Left lung (tissue), 10 donors: ENCODE results near the gene FAM170B. TPM values are rescaled to one million over a fixed set of nuclear protein-coding genes. Genes with fewer than 3 reads are reported as not detected.

ENCODE experiments used
- ATAC-seq: fragments of 200-7000 bp; cut with Tn5 transposase; one replicate; pipeline ENCODE4 v1.9.1; 2020; ENCODE audit warnings: moderate library complexity
- DNase-seq, 4 donors: peaks; one replicate each; pipeline ENCODE4 v3.0.0-alpha.2; 2013 to 2020
- H3K27ac ChIP-seq, 2 donors: fragments of 200-600 bp; sonication (generic) in 1 of 2; one replicate each; pipeline versions ENCODE4 v1.5.0 to v1.8.0; 2020 to 2021
- H3K27me3 ChIP-seq, 2 donors: fragments of 200-600 bp; sonication (generic) in 1 of 2; one replicate each; pipeline versions ENCODE4 v1.5.0 to v1.8.0; 2020 to 2021
- H3K36me3 ChIP-seq, 2 donors: fragments of 200-600 bp; sonication (generic) in 1 of 2; one replicate each; pipeline versions ENCODE4 v1.5.0 to v1.8.0; 2020 to 2021
- H3K4me1 ChIP-seq, 2 donors: fragments of 200-600 bp; one replicate each; pipeline ENCODE4 v1.8.0; 2021
- H3K4me3 ChIP-seq, 2 donors: fragments of 200-600 bp; sonication (generic) in 1 of 2; one replicate each; pipeline versions ENCODE4 v1.5.0 to v1.8.0; 2020 to 2021; ENCODE audit warnings: mild to moderate bottlenecking in 1 of 2
- H3K9me3 ChIP-seq, 2 donors: fragments of 200-600 bp; sonication (generic) in 1 of 2; one replicate each; pipeline versions ENCODE4 v1.5.0 to v1.8.0; 2020 to 2021
- CTCF ChIP-seq, 2 donors: fragments of 200-600 bp; sonication (generic) in 1 of 2; IDR thresholded peaks; one replicate each; pipeline versions ENCODE4 v1.5.0 to v1.8.0; 2021; ENCODE audit warnings: antibody characterized with exemption in 2 of 2
- intact Hi-C, 2 donors: fragments of 100-400 bp; cut with DNase I; formaldehyde crosslinking; loops; one replicate each; pipeline versions ENCODE4 v1.11.2 to v1.14.2; 2022
- polyA plus RNA-seq, 6 donors: library from polyadenylated mRNA; unstranded; fragments of 120-200 nt; gene quantifications; one replicate each; pipeline ENCODE4 v1.2.1, GENCODE V29; 2013; ENCODE audit not compliant: insufficient read length in 6 of 6
- total RNA-seq, 2 donors: library from RNA; stranded (reverse); fragmentation: NEBNext Ultra II Directional; extraction: Animal tissue kit (Norgen Biotek cat#: 25700); gene quantifications; one replicate each; pipeline ENCODE4 v1.2.1, GENCODE V29; 2021
- donor health status: DM: no; HTN: yes; CAD: no.
- donor health status: DM: no; HTN: no; CAD: no.

The FAM170B gene
- total and polyA plus RNA-seq, 8 donors: 0.26 TPM; not detected in 7

- Histone ChIP-seq H3K27ac (no peak overlapping the region), H3K9me3 (no peaks in the 10 kb centered on the region), H3K27me3 (no peaks in the 10 kb centered on the region), H3K4me3 (no peak overlapping the region), H3K4me1 (peaks cover 0 to 48% of the 10 kb centered on the region in 2 donors), H3K36me3 (no peaks in the 10 kb centered on the region)
- DNase-seq (peak in 1 of 4 donors; percentile 20), ATAC-seq (no peak)
- no peak for TF ChIP-seq CTCF (IDR thresholded peaks at IDR 0.05)
- intact Hi-C loops: no loop called here
Measured at GRCh38 chr10:49172061-49172776, 38.4 kb upstream of the FAM170B start.

- Histone ChIP-seq H3K4me1 (peaks cover 0 to 41% of the 10 kb centered on the region in 2 donors), H3K27me3 (no peaks in the 10 kb centered on the region), H3K27ac (no peak overlapping the region), H3K4me3 (no peak overlapping the region), H3K36me3 (peaks cover 0 to 6% of the 10 kb centered on the region in 2 donors), H3K9me3 (no peaks in the 10 kb centered on the region)
- TF ChIP-seq CTCF (IDR thresholded peaks at IDR 0.05): no peak
- DNase-seq (peak in 1 of 4 donors; percentile 23), ATAC-seq (no peak)
- intact Hi-C loops: no loop called here
Measured at GRCh38 chr10:49171326-49172060, 37.7 kb upstream of the FAM170B start.

GRCh38 chr10:49170632-49171325 lies 37.0 kb upstream of the FAM170B start:
- no peak overlapping the region for H3K27ac ChIP-seq
- intact Hi-C loops: no loop called here
- ATAC-seq (no peak), DNase-seq (peak in 1 of 4 donors; percentile 40)
- H3K27me3 ChIP-seq: no peaks in the 10 kb centered on the region
- H3K4me1 ChIP-seq: peaks cover 0 to 34% of the 10 kb centered on the region in 2 donors
- H3K36me3 ChIP-seq: peaks cover 0 to 13% of the 10 kb centered on the region in 2 donors
- no peak for TF ChIP-seq CTCF (IDR thresholded peaks at IDR 0.05)
- no peak overlapping the region for H3K4me3 ChIP-seq
- no peaks in the 10 kb centered on the region for H3K9me3 ChIP-seq

- Histone ChIP-seq H3K27me3 (no peaks in the 10 kb centered on the region), H3K27ac (no peak overlapping the region), H3K4me3 (no peak overlapping the region), H3K36me3 (peaks cover 0 to 21% of the 10 kb centered on the region in 2 donors), H3K9me3 (no peaks in the 10 kb centered on the region), H3K4me1 (peaks cover 0 to 29% of the 10 kb centered on the region in 2 donors)
- no peak for TF ChIP-seq CTCF (IDR thresholded peaks at IDR 0.05)
- intact Hi-C loops: loop anchor here in 1 of 2 donors (10.0 kb wide), 1 partner anchor 185 kb away; no protein-coding TSS in a partner anchor
- ATAC-seq (no peak), DNase-seq (peak in 1 of 4 donors; percentile 26)
Measured at GRCh38 chr10:49169776-49170175, 36.0 kb upstream of the FAM170B start.
